Tibial artery (tissue), 4 donors: ENCODE results near the gene PTPN18.

Source experiments
- DNase-seq, 2 donors: peaks; one replicate each; pipeline ENCODE4 v3.0.0-alpha.2; 2019
- H3K27ac ChIP-seq, 2 donors: fragments of 200-600 bp; sonication (generic) in 1 of 2; 1 replicate in 1 of 2; 2 replicates in 1 of 2; pipeline ENCODE4 v1.5.1; 2018 to 2019; ENCODE audit warnings: mild to moderate bottlenecking in 1 of 2
- H3K27me3 ChIP-seq, 2 donors: fragments of 200-600 bp; sonication (generic) in 1 of 2; one replicate each; pipeline versions ENCODE4 v1.5.1 to v1.6.0; 2016 to 2019
- H3K36me3 ChIP-seq, 3 donors: fragments of 200-600 bp; sonication (generic) in 2 of 3; one replicate each; pipeline ENCODE4 v1.5.1; 2016 to 2019; ENCODE audit warnings: mild to moderate bottlenecking in 2 of 3
- H3K4me1 ChIP-seq, 4 donors: fragments of 200-600 bp; sonication (generic) in 2 of 4; 1 replicate in 3 of 4; 2 replicates in 1 of 4; pipeline ENCODE4 v1.5.1; 2016 to 2019
- H3K4me3 ChIP-seq, 2 donors: fragments of 200-600 bp; sonication (generic) in 1 of 2; 1 replicate in 1 of 2; 2 replicates in 1 of 2; pipeline ENCODE4 v1.5.1; 2018 to 2019; ENCODE audit warnings: mild to moderate bottlenecking in 2 of 2
- H3K9me3 ChIP-seq, 3 donors: fragments of 200-600 bp; sonication (generic) in 1 of 3; one replicate each; pipeline ENCODE4 v1.5.1; 2016 to 2019
- CTCF ChIP-seq, 2 experiments: fragments of 200-600 bp in 1 of 2; fragments of 450-650 bp in 1 of 2; IDR thresholded peaks; one replicate each; pipeline ENCODE4 v1.5.1; 2017 to 2019; ENCODE audit warnings: antibody characterized with exemption in 2 of 2, mild to moderate bottlenecking in 1 of 2, moderate library complexity in 1 of 2
- intact Hi-C: fragments of 100-400 bp; cut with DNase I; formaldehyde crosslinking; loops from one replicate; pipeline ENCODE4 v1.15.0; 2023; ENCODE audit warnings: low total_unique reads

Gene PTPN18

DNA sequence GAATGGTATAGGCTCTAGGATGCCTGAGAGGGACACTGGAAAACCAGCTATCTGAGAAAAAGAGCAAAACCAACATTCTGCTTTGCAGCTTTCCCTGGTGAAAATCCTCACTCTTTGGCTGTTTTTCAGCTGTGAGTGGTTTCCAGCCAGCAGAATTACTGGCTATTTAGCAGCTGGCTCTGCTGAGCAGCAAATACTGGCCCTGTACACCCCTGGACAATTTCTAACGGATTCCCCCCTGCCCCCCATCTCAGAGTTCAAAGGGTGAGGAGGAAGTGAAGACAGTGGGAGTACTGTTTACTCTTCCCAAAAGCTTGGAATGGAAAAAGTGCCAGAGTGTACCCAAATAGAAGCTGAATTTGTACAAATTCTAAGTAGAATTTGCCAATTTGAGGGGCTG, 39.3 kb upstream of the PTPN18 start:
- intact Hi-C loops: no loop called here
- Histone ChIP-seq H3K36me3 (no peaks in the 10 kb centered on the region), H3K9me3 (no peaks in the 10 kb centered on the region), H3K27ac (no peak overlapping the region), H3K4me3 (no peak overlapping the region), H3K27me3 (peaks cover 0 to 20% of the 10 kb centered on the region in 2 donors), H3K4me1 (no peaks in the 10 kb centered on the region)
- DNase-seq: no peak
- no peak for TF ChIP-seq CTCF (IDR thresholded peaks at IDR 0.05)

- Histone ChIP-seq H3K27ac (no peak overlapping the region), H3K9me3 (no peaks in the 10 kb centered on the region), H3K27me3 (peaks cover 0 to 16% of the 10 kb centered on the region in 2 donors), H3K4me1 (no peaks in the 10 kb centered on the region), H3K36me3 (no peaks in the 10 kb centered on the region), H3K4me3 (no peak overlapping the region)
- no peak for DNase-seq
- TF ChIP-seq CTCF (IDR thresholded peaks at IDR 0.05): no peak
- intact Hi-C loops: no loop called here
These were observed 37.0 kb upstream of the PTPN18 start for GRCh38 chr2:130318906-130319305.

- no peak for DNase-seq
- intact Hi-C loops: no loop called here
- H3K4me1 ChIP-seq: no peaks in the 10 kb centered on the region
These were observed 36.3 kb upstream of the PTPN18 start for GRCh38 chr2:130319536-130319935.

DNA sequence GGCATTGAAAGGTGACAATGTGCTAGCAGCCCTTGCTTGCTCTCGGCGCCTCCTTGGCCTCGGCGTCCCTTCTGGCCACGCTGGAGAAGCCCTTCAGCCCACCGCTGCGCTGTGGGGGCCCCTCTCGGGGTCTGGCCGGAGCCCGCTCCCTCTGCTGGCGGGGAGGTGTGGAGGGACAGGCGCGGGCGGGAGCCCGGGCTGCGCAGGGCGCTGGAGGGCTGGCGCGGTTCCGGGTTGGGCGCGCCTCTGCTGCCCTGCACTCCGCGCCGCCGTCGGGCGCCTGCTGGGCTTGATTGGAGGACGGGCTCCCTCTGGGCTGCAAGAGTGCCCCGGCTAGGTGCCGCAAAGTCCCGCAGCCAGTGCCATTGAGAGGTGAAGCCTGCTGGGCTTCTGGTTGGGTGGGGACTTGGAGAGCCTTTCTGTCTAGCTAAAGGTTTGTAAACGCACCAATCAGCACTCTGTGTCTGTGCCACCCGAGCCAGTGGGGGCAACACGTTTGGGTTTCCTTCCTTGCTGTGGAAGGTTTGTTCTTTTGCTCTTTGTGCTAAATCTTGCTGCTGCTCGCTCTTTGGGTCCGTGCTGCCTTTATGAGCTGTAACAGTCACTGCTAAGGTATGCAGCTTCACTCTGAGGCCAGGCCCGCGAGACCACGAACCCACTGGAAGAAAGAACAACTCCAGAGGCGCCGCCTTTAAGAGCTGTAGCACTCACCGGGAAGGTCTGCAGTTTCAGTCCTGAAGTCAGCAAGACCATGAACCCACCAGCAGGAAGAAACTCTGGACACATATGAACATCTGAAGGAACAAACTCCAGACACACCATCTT, 27.9 kb upstream of the PTPN18 start:
- TF ChIP-seq CTCF (IDR thresholded peaks at IDR 0.05): no peak
- intact Hi-C loops: no loop called here
- no peak for DNase-seq
- Histone ChIP-seq H3K36me3 (no peaks in the 10 kb centered on the region), H3K9me3 (no peaks in the 10 kb centered on the region), H3K27me3 (peaks cover 0 to 25% of the 10 kb centered on the region in 2 donors), H3K27ac (no peak overlapping the region), H3K4me3 (no peak overlapping the region), H3K4me1 (peaks cover 0 to 8% (median 0%) of the 10 kb centered on the region in 4 donors)

More at GRCh38 chr2:130319536-130319935, 36.3 kb upstream of the PTPN18 start:
- Histone ChIP-seq H3K36me3 (no peaks in the 10 kb centered on the region), H3K4me3 (no peak overlapping the region), H3K27me3 (peaks cover 0 to 15% of the 10 kb centered on the region in 2 donors), H3K9me3 (no peaks in the 10 kb centered on the region), H3K27ac (no peak overlapping the region)
- no peak for TF ChIP-seq CTCF (IDR thresholded peaks at IDR 0.05)

DNA sequence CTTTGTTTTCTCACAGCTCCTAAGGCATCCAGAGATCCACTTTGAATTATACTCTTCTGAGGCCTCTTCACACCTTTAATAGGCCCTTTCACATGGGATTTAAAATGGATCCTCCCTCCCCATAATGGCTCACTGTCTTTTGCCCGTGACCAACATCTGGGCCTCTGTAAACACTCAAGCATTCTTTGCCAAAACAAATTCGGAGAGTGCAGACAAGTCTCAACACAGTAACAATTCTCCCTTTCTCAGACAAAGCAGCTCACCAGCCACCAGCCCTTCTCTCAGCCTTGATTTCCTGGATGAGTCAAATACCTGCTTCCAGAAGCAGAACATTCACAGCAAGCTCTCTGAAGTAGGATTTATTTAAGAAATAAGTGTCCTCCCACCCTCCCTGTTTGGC, 27.1 kb upstream of the PTPN18 start:
- Histone ChIP-seq H3K4me3 (no peak overlapping the region), H3K36me3 (no peaks in the 10 kb centered on the region), H3K27me3 (peaks cover 0 to 25% of the 10 kb centered on the region in 2 donors), H3K9me3 (no peaks in the 10 kb centered on the region), H3K4me1 (peaks cover 0 to 8% (median 0%) of the 10 kb centered on the region in 4 donors), H3K27ac (no peak overlapping the region)
- DNase-seq: no peak
- intact Hi-C loops: no loop called here
- no peak for TF ChIP-seq CTCF (IDR thresholded peaks at IDR 0.05)
